Measurements from ENCODE around the gene GRHL1. TPM values are rescaled to one million over a fixed set of nuclear protein-coding genes. Genes with fewer than 3 reads are reported as not detected.

GRHL1 gene
- total RNA-seq, 1 experiment from 2014 or later, result 11.6 TPM

DNA sequence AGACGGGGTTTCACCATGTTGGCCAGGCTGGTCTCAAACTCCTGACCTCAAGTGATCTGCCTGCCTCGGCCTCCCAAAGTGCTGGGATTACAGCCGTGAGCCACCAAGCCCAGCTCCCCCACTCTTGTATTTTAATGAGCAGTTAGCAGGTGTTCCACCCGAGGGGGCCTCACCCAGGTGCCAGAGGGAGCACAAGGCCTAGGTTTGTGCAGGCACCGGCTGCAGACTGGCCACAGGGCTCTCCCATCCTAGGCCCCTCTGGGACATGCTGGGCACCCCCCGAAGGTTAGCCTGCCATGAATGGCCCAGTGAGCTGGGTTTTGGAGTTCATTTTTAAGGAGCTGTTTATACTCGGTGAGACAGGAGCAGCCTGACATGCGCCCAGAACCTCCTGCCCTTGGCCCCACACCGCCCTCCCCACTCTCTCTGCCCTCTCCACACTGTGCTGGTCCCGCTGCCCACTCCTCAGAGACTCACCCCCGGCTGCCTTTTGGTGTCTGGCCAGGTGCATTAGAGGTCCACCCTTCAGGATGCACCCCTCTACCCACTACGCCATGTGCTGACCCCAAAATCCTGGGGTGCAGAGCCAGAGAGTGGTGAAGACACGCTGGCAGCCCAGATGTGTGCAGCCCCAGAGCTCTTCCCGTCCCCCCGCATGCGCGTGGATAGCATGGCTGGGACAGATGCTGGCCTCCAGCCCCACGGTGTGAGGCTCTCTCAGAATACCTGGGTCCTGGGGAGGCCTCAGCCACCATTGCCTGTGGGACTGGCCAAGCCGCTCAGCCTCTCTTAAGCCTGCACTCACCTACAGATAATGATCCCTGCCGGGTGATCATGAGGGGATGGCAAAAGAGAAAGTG is 80.6 kb downstream of the GRHL1 start:
- no peak overlapping the region for H3K27ac Mint-ChIP-seq (ENCODE audit: unreplicated experiment)
- H3K4me1 Mint-ChIP-seq (ENCODE audit: low read depth, unreplicated experiment), result peaks cover 15% of the 10 kb centered on the region
- DNase-seq, result no peak
- no peaks in the 10 kb centered on the region for H3K27me3 ChIP-seq (replicated peaks; ENCODE audit: control insufficient read depth, insufficient read depth, low read length)
- ChIA-PET CTCF (no interaction called here), POLR2A (no interaction called here)
- no peaks in the 10 kb centered on the region for H3K9me3 ChIP-seq
- intact Hi-C loops (cut with micrococcal nuclease; ENCODE audit: unreplicated experiment), result no loop called here
- H3K36me3 ChIP-seq (ENCODE audit: control insufficient read depth, insufficient read depth, low read length), result no peaks in the 10 kb centered on the region
- TF ChIP-seq, protein P1, sequence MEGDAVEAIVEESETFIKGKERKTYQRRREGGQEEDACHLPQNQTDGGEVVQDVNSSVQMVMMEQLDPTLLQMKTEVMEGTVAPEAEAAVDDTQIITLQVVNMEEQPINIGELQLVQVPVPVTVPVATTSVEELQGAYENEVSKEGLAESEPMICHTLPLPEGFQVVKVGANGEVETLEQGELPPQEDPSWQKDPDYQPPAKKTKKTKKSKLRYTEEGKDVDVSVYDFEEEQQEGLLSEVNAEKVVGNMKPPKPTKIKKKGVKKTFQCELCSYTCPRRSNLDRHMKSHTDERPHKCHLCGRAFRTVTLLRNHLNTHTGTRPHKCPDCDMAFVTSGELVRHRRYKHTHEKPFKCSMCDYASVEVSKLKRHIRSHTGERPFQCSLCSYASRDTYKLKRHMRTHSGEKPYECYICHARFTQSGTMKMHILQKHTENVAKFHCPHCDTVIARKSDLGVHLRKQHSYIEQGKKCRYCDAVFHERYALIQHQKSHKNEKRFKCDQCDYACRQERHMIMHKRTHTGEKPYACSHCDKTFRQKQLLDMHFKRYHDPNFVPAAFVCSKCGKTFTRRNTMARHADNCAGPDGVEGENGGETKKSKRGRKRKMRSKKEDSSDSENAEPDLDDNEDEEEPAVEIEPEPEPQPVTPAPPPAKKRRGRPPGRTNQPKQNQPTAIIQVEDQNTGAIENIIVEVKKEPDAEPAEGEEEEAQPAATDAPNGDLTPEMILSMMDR (IDR thresholded peaks at IDR 0.05; ENCODE audit: insufficient read depth in 1 of 2, low read depth in 1 of 2, low read length in 1 of 2, severe bottlenecking in 1 of 2, unreplicated experiment in 1 of 2), result no peak
- no peaks in the 10 kb centered on the region for H3K27me3 Mint-ChIP-seq (ENCODE audit: insufficient read depth, unreplicated experiment)
- no peaks in the 10 kb centered on the region for H3K36me3 Mint-ChIP-seq (ENCODE audit: insufficient read depth, unreplicated experiment)
- H3K4me1 ChIP-seq, result no peaks in the 10 kb centered on the region
- H3K4me3 Mint-ChIP-seq (ENCODE audit: unreplicated experiment), result no peak overlapping the region
- H3K4me3 ChIP-seq (ENCODE audit: low read depth, low read length), result no peak overlapping the region
- H3K9me3 Mint-ChIP-seq (ENCODE audit: unreplicated experiment), result no peaks in the 10 kb centered on the region
- BruUV-seq (replicated peaks), result no TSS peak

DNA sequence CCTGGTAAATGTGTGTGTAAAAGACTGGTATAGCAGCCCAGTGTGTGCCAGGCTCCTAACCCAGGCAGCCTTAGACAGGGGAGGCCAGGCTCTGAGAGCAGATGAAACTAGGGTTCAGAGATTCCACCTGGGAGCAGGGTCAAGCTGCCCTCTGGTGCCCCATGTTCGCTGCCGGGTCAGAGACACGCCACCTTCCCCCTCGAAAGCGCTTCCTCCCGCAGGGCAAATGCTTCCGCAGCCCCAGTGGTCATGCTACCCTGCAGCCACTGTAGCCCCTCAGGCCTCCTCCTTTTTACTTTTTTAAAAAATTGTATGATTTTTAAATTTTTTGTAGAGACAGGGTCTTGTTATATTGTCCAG is 81.2 kb downstream of the GRHL1 start:
- H3K36me3 Mint-ChIP-seq (ENCODE audit: insufficient read depth, unreplicated experiment), result no peaks in the 10 kb centered on the region
- Histone ChIP-seq H3K9me3 (no peaks in the 10 kb centered on the region), H3K4me3 (ENCODE audit: low read depth, low read length) (no peak overlapping the region), H3K4me1 (no peaks in the 10 kb centered on the region), H3K36me3 (ENCODE audit: control insufficient read depth, insufficient read depth, low read length) (no peaks in the 10 kb centered on the region), H3K27me3 (replicated peaks; ENCODE audit: control insufficient read depth, insufficient read depth, low read length) (no peaks in the 10 kb centered on the region)
- CTCF ChIA-PET, result no interaction called here
- intact Hi-C loops (cut with micrococcal nuclease; ENCODE audit: unreplicated experiment), result no loop called here
- no peaks in the 10 kb centered on the region for H3K27me3 Mint-ChIP-seq (ENCODE audit: insufficient read depth, unreplicated experiment)
- peaks cover 15% of the 10 kb centered on the region for H3K4me1 Mint-ChIP-seq (ENCODE audit: low read depth, unreplicated experiment)
- H3K9me3 Mint-ChIP-seq (ENCODE audit: unreplicated experiment), result no peaks in the 10 kb centered on the region
- no peak overlapping the region for H3K27ac Mint-ChIP-seq (ENCODE audit: unreplicated experiment)
- DNase-seq, result no peak
- POLR2A ChIA-PET, result no interaction called here
- no TSS peak for BruUV-seq (replicated peaks)
- TF ChIP-seq, protein P1 (IDR thresholded peaks at IDR 0.05; ENCODE audit: insufficient read depth in 1 of 2, low read depth in 1 of 2, low read length in 1 of 2, severe bottlenecking in 1 of 2, unreplicated experiment in 1 of 2), result no peak
- no peak overlapping the region for H3K4me3 Mint-ChIP-seq (ENCODE audit: unreplicated experiment)

DNA sequence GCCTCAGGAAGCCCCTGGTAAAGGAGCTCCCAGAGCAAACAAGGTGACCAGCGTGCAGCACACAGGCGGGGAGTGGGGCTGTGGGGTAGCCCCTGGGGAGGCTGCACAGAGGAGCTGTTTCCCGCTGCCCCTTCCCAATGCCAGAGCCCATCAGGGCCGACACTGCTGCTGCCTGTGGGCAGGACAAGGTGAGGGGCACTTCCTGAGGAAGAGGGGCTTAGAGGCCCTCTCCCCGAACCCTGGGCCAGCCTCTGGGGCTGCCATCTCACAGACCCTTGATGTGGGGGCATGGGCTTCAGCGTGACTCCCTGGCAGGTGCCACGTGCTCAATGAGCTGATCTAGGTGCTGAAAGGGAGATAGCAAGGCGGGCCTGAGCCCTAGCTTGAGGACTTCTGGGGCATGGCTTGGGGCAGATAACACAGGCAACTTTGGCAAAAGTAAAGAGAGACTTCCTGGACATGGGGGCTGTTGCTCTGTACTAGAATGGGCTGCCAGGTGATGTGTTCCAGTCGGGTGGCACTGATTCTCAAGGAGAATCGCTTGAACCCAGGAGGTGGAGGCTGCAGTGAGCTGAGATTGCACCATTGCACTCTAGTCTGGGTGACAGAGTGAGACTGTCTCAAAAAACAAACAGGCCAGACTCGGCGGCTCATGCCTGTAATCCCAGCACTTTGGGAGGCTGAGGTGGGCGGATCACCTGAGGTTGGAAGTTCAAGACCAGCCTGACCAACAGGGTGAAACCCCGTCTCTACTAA is 81.9 kb downstream of the GRHL1 start:
- Mint-ChIP-seq H3K27me3 (ENCODE audit: insufficient read depth, unreplicated experiment) (no peaks in the 10 kb centered on the region), H3K9me3 (ENCODE audit: unreplicated experiment) (no peaks in the 10 kb centered on the region), H3K4me3 (ENCODE audit: unreplicated experiment) (no peak overlapping the region), H3K36me3 (ENCODE audit: insufficient read depth, unreplicated experiment) (no peaks in the 10 kb centered on the region), H3K27ac (ENCODE audit: unreplicated experiment) (no peak overlapping the region), H3K4me1 (ENCODE audit: low read depth, unreplicated experiment) (peaks cover 15% of the 10 kb centered on the region)
- intact Hi-C loops (cut with micrococcal nuclease; ENCODE audit: unreplicated experiment), result no loop called here
- BruUV-seq (replicated peaks), result no TSS peak
- Histone ChIP-seq H3K36me3 (ENCODE audit: control insufficient read depth, insufficient read depth, low read length) (no peaks in the 10 kb centered on the region), H3K9me3 (no peaks in the 10 kb centered on the region), H3K27me3 (replicated peaks; ENCODE audit: control insufficient read depth, insufficient read depth, low read length) (no peaks in the 10 kb centered on the region), H3K4me1 (no peaks in the 10 kb centered on the region), H3K4me3 (ENCODE audit: low read depth, low read length) (no peak overlapping the region)
- CTCF ChIA-PET, result interaction anchor here (0.8 kb wide), 1 partner anchor 49 kb away, joined by 3 read pairs; no protein-coding TSS in a partner anchor
- TF ChIP-seq, protein P1 (IDR thresholded peaks at IDR 0.05; ENCODE audit: insufficient read depth in 1 of 2, low read depth in 1 of 2, low read length in 1 of 2, severe bottlenecking in 1 of 2, unreplicated experiment in 1 of 2), result no peak
- DNase-seq, result no peak
- POLR2A ChIA-PET, result no interaction called here

Data from Caco-2 (cell line).